GM19468 (cell line): Measurements from ENCODE around the gene BIRC5.
"Not testable (repeated sequence)": the region's sequence is repeated elsewhere in the genome, so short reads cannot be mapped to it uniquely, and the experiment has no call there.

Experiments used
- ATAC-seq: cut with Tn5 transposase; IDR thresholded peaks from one replicate; pipeline ENCODE4 v1.9.1; 2021; ENCODE audit warnings: mild to moderate bottlenecking, moderate library complexity, moderate number of reproducible peaks; ENCODE audit not compliant: unreplicated experiment; ENCODE audit errors: extremely low read depth

The BIRC5 gene

DNA sequence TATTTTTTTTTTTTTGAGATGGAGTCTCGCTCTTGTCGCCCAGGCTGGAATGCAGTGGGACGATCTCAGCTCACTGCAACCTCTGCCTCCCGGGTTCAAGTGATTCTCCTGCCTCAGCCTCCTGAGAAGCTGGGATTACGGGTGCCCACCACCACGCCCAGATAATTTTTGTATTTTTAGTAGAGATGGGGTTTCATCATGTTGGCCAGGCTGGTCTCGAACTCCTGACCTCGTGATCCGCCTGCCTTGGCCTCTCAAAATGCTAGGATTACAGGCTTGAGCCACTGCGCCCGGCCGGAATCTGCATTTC lies 39.5 kb downstream of the BIRC5 start:
- not testable (repeated sequence) for ATAC-seq

DNA sequence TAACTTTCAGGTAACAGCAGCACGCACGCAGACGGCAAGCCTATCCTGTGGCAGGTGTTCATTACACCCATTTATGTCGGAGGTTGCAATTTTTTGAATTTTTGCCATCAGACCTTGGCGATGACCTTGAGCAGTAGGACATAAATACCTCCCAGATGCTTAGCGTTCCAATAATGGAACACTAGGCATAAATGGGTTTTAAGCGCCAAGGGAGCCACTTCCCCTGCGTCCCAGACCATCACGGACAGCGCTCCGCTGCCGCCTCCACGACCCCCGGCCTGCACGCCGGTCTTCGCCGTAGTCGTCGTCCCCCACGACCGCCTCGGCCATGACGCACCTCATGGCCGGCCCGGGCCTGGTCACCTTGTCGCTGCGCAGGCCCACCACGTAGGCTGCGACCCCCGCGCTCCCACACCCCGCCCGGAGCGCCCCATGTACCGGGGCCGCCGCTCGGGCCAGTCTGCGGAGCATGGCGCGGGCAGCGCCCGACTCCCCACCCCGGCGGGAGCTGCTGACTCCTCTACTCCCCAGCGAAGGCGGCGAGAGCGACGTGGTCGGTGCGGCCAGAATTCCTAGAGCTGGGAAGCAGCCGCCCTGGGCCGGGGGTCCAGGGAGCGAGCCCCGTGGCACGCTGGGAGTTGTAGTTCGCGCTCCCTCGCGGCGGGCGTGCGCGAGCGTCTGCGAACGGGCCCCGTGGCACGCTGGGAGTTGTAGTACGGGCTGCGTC lies 40.1 kb downstream of the BIRC5 start:
- ATAC-seq = no peak

DNA sequence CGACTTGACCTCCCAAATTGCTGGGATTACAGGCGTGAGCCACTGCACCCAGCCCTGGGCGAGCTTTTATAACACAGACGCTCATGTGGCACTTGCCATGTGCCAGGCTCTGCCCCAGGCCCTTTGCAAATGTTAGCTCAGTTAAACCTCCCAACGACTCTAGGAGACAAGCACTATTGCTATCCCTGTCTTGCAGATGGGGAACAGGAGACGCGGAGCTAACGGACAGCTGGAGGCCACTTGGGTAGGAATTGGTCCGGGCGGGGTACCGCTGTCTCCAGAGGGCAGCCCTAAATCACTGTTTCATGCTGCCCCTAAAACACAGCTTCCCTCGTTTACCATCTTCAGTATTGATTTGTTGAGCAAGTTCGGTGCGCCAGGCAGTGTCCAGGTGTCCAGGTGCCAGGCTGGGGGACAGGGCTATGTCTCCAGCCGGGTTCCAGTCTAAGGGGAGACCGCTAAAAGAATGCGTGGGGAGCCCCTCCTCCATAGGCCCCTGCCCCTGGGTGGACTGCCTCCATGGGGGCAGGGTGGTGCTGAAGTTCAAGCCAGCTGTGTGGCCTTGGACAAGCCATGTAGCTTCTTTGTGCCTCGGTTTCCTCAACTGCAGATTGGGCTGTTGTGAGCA lies 41.1 kb downstream of the BIRC5 start:
- no peak for ATAC-seq

DNA sequence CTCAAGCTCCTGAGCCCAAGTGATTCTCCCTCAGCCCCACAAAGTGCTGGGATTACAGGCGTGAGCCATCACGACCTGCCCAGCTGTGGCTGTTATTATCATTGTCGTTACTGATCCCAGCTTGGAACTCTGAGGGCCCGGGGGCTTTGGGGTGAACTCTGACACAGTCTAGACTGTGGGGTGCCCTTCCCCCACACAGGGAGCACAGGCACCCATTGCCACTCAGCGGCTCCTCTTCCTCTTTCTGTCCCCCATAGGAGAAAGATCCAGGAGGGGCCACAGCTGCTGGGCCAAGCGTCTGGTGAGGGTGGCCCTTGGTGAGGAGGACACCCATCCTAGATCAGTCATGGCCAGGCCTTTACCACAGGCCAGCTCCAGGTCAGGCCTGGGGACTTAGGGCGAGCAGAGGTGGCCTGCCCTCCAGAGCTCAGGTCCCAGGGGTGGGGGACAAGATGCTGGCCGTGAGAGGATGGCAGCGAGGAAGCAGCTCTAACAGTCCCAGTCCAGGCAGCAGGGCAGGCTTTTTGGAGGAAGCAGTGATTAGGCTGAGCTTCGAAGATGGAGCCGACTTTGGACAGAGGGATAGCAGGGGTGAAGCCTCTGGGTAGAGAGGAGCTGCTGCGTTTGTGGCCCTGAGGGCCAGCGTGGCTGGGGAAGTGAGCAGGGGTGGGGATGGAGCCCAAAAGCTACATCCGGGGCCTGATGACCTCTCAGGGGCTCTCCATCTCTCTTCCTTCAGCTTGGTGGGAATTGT lies 42.1 kb downstream of the BIRC5 start:
- ATAC-seq = no peak

DNA sequence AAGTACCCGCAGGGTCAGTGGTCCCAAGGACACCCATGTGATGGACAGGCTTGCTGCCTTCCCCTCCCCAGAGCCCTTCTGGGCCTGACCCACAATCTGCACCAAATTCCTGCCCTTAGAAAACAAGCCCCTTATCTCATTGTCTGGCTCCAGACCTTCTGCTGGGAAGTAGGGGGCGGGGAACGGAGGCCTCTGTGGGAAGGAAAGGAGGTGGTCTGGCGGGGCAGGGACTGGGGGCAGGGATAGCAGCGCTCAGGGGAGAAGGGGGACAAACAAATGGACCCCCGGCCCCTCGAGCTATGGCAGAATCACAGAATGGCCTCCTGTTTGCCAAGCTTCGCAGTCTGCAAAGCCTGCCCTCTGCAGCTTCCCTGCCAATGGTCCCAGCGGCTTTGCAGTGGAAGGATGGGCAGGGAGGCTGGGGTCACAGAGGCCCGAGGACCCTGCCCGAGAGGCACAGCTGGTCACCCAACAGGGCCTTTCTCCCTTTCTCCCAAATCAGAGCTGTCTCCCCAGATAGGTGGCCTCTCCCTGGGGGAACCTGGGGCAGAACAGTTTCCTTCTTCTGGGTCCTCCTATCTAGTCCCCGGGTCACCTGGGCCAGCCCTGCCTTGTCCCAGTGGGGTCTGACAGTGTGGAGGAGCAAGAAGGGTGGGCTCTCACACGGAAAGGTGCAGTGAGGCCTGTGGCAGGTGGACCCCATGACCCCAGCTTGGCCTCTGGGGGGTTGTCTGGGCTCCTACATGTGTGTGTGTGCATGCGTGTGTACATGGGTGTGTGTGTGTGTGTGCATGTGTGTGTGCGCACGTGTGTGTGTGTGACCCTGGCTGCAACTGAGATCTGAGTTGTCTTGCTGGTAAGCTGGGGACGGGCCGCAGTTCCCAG lies 42.9 kb downstream of the BIRC5 start:
- no peak for ATAC-seq

DNA sequence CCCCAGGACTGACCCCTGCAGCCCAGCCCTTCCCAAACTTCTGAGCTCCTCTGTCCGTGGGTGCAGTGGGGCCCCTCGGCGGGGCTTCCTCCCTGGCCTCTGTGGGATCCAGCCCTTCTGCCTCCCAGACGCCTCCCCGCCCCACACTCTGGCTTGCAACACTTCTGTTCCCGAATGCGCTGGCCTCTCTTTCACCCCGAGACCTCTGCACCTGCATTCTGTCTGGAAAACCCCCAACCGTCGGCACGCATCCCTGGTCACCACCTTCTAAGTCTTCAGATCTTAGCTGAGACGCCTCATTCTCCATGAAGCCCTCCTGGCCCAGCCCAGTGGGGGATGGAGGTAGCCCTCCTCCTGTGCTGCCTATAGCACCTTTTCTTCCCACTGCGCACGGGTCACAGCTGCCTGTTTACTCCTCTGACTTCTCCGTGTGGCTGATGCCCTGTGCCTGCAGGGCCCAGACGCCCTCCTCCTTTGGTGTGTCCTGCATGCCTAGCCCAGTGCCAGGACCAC lies 43.8 kb downstream of the BIRC5 start:
- ATAC-seq = no peak

DNA sequence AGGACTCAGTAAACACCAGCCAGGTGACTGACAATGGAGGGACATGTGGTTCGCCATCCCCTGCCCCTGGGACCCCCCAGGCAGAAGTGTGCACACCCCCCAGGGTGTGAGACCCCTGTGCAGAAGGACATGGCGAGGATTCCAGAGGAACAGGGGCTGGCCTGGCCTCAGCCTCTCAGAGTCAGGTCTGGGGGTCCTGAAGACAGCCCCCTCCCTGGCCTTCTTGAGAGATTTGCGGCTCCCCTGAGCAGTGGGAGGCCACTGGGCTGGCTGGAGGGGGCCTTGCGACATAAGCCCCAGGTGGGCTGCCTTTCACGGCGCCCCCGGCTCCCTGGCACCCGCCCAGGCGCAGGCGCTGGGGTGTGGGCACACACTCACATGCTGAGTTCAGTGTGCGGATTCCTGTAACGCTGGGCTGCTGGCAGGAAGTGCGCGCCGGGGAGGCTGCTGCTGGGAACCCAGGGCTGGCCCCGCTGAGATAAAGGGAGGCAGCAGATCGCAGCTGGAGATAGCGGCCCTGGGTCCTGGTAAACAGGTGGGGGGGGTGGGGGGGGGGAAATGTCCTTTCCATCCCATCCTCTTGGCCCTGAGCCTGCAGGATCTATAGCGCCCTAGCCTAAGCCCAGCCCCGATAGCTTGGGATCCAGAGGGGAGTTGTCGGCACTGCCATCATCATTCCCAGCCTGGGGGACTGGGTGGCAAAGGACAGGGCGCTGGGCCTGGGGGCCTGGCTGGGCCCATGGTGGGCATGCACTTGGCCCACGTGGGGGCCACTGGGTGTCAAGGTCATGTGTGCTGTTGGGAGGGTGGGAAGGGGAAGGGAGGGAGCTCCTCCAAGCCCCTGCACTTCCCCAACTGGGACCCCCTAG lies 44.5 kb downstream of the BIRC5 start:
- ATAC-seq = no peak

DNA sequence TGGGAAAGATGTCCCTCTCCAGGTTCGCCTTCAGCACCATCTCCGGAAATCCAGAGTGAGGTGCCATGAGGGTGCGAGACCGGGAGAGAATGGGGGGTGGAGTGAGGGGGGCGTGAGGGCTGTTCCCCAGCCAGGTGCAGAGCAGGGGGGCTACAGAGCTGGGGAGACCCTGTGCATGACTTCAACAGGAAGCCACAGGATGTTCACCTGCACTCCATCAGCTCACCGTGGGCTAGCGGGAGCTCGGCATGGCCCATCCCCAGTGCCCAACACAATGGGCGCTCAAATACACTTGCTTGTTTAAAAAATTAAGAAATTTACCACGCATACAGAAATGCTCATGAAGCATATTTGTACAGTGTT lies 45.1 kb downstream of the BIRC5 start:
- no peak for ATAC-seq

DNA sequence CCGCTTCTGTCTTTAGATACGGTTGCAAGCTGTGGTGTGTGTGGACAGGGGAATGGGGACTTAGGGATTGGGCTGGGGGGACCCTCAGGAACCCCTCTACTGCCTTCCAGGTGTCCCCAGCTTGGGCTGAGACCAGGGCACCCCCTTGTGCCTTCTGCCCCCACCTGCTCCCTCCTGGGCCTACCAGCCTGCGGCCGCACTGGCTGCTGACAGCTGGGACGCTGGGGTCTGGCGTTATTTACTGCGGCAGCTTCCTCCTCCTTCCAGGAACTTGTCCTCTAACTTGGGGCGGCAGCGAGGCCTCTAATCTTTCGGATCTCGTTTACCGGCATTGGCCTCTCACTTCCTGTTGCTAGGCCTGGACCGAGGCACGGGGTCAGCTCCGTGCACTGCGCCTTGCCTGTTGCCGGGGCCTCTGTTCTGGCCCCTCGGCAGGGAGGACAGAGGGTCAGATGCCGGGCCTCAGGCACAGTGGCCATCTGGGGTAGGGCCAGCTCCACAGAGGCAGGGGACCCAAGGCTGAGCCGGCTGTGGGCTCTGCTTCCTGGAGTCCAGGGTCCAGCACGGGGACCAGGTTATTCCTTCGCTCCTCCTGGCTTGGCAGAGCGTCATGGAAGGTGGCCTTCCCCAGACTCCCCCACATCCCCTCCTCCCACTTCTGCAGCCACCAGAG lies 49.1 kb downstream of the BIRC5 start:
- no peak for ATAC-seq

DNA sequence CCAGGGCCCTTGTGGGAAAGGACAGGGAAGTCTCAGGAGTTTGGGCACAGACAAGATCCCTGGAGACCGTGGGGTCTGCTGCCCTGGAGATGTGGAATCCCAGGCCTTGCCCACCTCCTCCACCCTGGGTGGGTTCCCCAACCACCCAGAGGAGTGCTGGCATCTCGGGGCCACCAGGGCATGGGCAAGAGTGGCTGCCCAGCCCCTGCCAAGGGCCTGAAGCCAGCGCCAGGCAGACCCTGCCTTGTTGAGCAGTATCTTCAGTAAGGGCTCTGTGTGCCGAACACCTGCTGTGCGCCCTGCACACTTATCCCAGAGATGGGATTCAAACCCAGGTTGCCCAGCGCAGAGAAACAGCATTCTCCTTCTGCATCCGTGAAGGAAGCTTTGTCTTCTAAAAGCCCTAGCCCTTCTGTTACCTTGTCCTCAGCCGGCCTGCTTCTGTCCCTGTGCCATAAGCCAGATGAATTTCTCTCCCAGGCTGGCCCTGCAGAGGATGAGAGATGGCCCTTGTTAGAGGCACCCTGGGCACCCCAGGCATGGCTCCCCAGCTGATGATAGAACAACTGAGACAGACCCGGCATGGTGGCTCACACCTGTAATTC lies 49.8 kb downstream of the BIRC5 start:
- no peak for ATAC-seq

DNA sequence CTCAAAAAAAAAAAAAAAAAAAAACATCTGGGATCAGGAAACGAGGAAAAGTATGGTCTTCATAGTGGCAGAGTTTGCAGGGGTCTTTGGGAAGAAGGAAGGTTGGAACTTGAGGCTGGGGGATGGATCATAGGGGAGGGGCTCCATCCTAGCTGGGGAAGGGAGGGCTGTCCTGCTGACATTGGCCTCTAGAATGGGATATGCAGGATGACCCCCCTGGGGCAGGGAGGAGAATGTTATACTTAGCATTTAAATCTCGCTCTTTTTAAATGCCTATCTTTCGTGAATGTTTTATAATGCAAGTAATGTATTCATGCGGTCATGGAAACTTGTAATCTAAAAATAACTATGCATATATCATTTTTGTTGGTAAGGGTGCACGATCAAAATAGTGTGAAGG lies 50.5 kb downstream of the BIRC5 start:
- ATAC-seq = no peak

DNA sequence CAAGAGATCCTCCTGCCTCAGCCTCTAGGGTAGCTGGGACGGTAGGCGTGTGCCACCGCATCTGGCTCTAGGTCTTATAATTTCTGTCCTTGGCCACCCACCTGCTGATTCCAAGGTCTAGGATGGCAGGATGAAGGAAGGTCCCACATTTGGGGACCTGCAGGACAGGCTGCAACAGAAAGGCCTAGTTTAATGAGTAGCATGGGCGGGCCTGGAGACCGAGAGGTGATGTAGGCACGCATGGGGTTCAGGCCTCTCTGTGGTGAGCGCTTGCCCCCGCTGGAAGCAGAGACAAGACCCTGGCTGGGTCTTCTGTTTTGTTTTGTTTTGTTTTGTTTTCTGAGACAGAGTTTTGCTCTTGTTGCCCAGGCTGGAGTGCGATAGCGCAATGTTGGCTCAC lies 51.1 kb downstream of the BIRC5 start:
- ATAC-seq = no peak

DNA sequence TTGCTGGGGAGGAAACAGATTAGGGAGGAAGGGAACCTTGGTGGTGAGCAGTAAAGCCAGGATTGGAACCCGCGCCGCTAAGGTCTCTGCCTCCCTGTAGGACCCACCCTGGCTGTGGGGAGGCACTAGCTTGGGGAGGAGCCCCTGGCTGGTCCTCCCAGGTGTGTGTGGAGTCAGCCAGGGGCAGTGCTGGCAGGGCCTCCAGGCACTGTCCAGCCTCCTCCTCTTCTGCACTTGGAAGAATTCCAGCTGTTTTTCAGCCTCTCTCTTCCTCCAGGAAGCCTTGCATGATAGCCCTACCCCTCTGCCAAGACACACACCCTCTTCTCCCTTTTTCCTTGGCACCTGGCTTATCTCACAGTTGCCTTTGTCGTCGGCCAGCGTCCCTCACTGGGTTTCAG lies 52.2 kb downstream of the BIRC5 start:
- ATAC-seq = no peak

DNA sequence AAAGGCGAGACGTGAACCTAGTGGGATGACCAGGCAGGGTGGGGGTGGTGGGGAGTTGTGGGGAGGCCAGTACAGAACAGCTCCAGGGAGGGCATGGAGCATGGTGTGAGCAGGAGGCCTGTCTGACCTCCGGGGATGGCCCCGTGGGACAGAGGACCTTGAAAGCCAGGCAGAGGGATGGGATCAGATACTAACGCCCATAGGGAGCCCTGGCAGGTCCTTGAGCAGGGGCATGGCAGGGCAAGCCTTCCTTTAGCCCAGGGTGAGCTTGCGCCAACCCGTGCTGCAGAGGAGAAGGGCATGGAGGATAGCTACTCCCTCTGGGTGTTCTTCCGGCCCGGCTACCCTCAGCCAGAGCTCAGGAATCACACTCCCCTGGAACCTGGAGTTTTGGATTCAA lies 52.7 kb downstream of the BIRC5 start:
- no peak for ATAC-seq

DNA sequence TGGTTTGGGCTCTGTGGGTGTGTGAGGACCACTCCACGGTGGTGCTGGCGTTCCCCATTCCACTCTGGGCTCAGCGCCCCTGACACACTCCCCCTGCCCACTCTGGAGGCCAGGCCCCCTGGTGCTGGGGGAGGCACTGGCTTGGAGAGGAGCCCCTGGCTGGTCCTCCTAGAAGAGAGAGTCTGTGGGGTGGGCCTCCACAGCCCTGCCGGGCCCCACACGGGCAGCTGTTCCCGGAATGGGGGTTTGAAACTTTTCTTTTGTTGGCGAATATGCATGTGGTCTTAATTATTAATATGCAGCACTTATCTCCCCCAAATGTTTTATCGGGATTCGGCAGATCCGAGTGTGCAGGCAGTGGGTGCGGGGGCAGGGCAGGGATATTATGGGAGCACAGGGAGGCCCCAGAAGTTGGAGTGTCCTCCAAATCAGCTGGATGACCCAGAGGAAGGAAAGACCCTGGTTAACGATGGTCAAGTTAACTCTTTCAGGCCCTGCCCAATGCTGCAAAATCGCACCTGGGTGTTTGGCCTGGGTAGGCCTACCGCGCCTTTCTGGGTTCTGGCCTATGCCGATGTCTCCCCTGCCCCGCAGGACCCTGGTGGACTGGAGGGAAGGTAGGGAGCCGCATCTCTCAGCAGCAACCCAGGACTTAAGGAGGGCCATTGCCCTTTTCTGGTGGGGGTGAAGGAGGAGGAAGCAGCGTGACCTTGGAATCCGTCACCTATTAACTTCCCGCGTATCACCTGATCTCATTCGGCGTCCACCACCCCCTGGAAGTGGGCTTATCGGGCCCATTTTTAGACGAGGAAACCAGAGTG lies 53.4 kb downstream of the BIRC5 start:
- no peak for ATAC-seq

DNA sequence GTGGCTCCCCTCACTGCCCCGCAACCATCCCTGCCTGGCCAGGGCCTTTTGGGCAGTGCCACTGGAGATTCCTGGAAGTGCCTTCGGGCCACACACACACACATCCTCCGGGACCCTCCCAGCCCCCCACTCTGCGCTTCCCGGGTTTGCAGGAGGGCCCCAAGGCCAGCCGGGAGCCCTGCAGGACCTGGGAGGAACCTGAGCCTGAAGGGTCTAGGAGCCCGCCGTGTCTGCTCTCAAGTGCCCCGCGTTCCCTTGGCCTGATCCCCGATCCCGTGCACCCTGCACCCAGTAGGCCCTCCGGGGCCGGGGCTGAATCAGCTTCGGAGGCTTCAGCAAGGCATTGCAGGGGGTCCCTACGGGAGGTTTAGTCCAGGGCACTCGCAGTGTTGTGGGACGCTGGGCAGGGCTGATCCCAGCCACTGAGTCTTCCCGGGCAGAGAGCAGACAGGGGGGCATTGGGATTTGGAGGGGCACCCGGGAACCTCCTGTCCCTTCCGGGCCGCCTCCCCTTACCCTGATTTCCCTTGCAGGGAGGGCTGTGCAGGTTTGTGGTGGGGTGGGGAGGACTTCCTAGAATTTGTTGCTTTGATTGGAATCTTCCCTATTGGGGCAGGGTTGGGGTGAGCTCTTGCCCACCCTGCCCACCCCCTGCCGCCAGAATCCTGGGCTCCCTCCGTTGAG lies 54.3 kb downstream of the BIRC5 start:
- ATAC-seq = no peak
